A549 (cell line): ENCODE measurements around the gene TGFBRAP1. TPM values are rescaled to one million over a fixed set of nuclear protein-coding genes. Genes with fewer than 3 reads are reported as not detected.

ENCODE experiments used
- ATAC-seq, 2 experiments: fragments of 200-7000 bp in 1 of 2; fragments of >200 bp in 1 of 2; cut with Nextera tagmentation in 1 of 2; cut with Tn5 transposase in 1 of 2; 3 replicates each; pipeline versions ENCODE4 v1.8.0 to v1.9.1; 2018 to 2020; ENCODE audit warnings: mild to moderate bottlenecking in 1 of 2, moderate library complexity in 1 of 2
- CTCF ChIA-PET: fragments of 300-600 bp; sonication (Branson Sonifier 250); formaldehyde crosslinking; extraction: SDS; loops from one replicate; lab custom pipeline; 2021; ENCODE audit warnings: antibody characterized with exemption, inconsistent platforms; lab: Yijun Ruan, JAX
- POLR2A ChIA-PET: fragments of 350-600 bp; formaldehyde crosslinking; extraction: SDS; loops from one replicate; lab custom pipeline; 2021; ENCODE audit warnings: antibody characterized with exemption, inconsistent platforms; lab: Yijun Ruan, JAX
- DNase-seq, 2 experiments: peaks; one replicate each; pipeline versions ENCODE4 v3.0.0 to v3.0.0-alpha.2; 2011 to 2016; ENCODE audit warnings: low read depth in 1 of 2, low spot score in 1 of 2
- FAIRE-seq: peaks from 2 replicates; lab custom pipeline; 2011; peaks lifted over from hg19 to GRCh38; lab: Jason Lieb, UNC
- H3K27ac ChIP-seq, 2 experiments: fragments of >200 bp; sonication (Bioruptor Twin); formaldehyde crosslinking; 3 replicates each; pipeline ENCODE4 v1.5.1; 2016 to 2017
- H3K4me1 ChIP-seq: fragments of >200 bp; sonication (Bioruptor Twin); formaldehyde crosslinking; 3 replicates; pipeline ENCODE4 v1.6.1; 2016
- H3K4me2 ChIP-seq: fragments of >200 bp; sonication (Bioruptor Twin); formaldehyde crosslinking; 3 replicates; pipeline ENCODE4 v1.6.1; 2016
- H3K4me3 ChIP-seq: fragments of >200 bp; sonication (Bioruptor Twin); formaldehyde crosslinking; 3 replicates; pipeline ENCODE4 v1.5.1; 2016
- H3K9me3 ChIP-seq: fragments of >200 bp; sonication (Bioruptor Twin); formaldehyde crosslinking; 3 replicates; pipeline ENCODE4 v1.6.1; 2016
- CBX2 ChIP-seq: fragments of 200-600 bp; sonication (generic); IDR thresholded peaks from 2 replicates; pipeline ENCODE4 v1.6.1; 2016; ENCODE audit warnings: low read depth, mild to moderate bottlenecking, borderline replicate concordance
- EHF ChIP-seq: fragments of 250-450 bp; sonication (Bioruptor Pico); IDR thresholded peaks from 2 replicates; pipeline ENCODE4 v1.5.0; 2020; ENCODE audit warnings: mild to moderate bottlenecking
- ELK1 ChIP-seq: fragments of 150-350 bp; IDR thresholded peaks from 2 replicates; pipeline ENCODE4 v1.6.1; 2014; ENCODE audit warnings: low read depth, mild to moderate bottlenecking, low read length
- FOSB ChIP-seq: fragments of 250-450 bp; sonication (Bioruptor Pico); IDR thresholded peaks from 2 replicates; pipeline ENCODE4 v1.5.0; 2020; ENCODE audit warnings: mild to moderate bottlenecking, moderate library complexity
- GATA3 ChIP-seq: IDR thresholded peaks from 2 replicates; pipeline ENCODE4 v1.6.1; 2012; ENCODE audit warnings: borderline replicate concordance
- HES2 ChIP-seq: fragments of >200 bp; sonication (Bioruptor Twin); formaldehyde crosslinking; IDR thresholded peaks from 2 replicates; pipeline ENCODE4 v1.6.1; 2016
- HMGXB4 ChIP-seq: fragments of 250-450 bp; sonication (Bioruptor Pico); IDR thresholded peaks from 2 replicates; pipeline ENCODE4 v1.5.0; 2021; ENCODE audit warnings: mild to moderate bottlenecking, moderate library complexity, borderline replicate concordance
- HOXA7 ChIP-seq: fragments of 250-450 bp; sonication (Bioruptor Pico); IDR thresholded peaks from 2 replicates; pipeline ENCODE4 v1.5.0; 2020; ENCODE audit warnings: mild to moderate bottlenecking, moderate library complexity
- HOXB13 ChIP-seq: fragments of 250-450 bp; sonication (Bioruptor Pico); IDR thresholded peaks from 2 replicates; pipeline ENCODE4 v1.5.0; 2020; ENCODE audit warnings: low read depth, mild to moderate bottlenecking, moderate library complexity
- JUNB ChIP-seq: fragments of >200 bp; sonication (Bioruptor Twin); formaldehyde crosslinking; IDR thresholded peaks from 2 replicates; pipeline ENCODE4 v1.6.1; 2016
- KDM5A ChIP-seq: fragments of 200-600 bp; sonication (generic); IDR thresholded peaks from 2 replicates; pipeline ENCODE4 v1.6.1; 2016; ENCODE audit warnings: antibody characterized with exemption, mild to moderate bottlenecking
- MAX ChIP-seq: IDR thresholded peaks from 2 replicates; pipeline ENCODE4 v1.6.1; 2012
- PHF8 ChIP-seq: fragments of 200-600 bp; sonication (generic); IDR thresholded peaks from 2 replicates; pipeline ENCODE4 v1.6.1; 2016; ENCODE audit warnings: low read depth, mild to moderate bottlenecking, antibody characterized with exemption, moderate library complexity, borderline replicate concordance
- POLR2AphosphoS2 ChIP-seq: conservative IDR thresholded peaks from 2 replicates; pipeline ENCODE4 v1.6.1; 2012; ENCODE audit warnings: low read length, improper control_type of control experiment, inconsistent platforms
- RAD21 ChIP-seq, 2 experiments: fragments of >200 bp in 1 of 2; sonication (Bioruptor Twin) in 1 of 2; formaldehyde crosslinking in 1 of 2; IDR thresholded peaks in 1 of 2; conservative IDR thresholded peaks in 1 of 2; 2 replicates in 1 of 2; 3 replicates in 1 of 2; pipeline ENCODE4 v1.6.1; 2012 to 2018; ENCODE audit warnings: inconsistent platforms in 1 of 2
- RNF2 ChIP-seq: fragments of 200-600 bp; sonication (generic); IDR thresholded peaks from 2 replicates; pipeline ENCODE4 v1.6.1; 2016; ENCODE audit warnings: low read depth, mild to moderate bottlenecking, antibody characterized with exemption, moderate library complexity, borderline replicate concordance
- TP53 ChIP-seq: fragments of 250-450 bp; sonication (Bioruptor Pico); IDR thresholded peaks from 2 replicates; pipeline ENCODE4 v1.5.0; 2021; ENCODE audit warnings: mild to moderate bottlenecking, moderate library complexity
- WGBS: methylation state at CpG from one replicate; pipeline ENCODE4 v1.1.6; 2017; ENCODE audit errors: missing lambda C conversion rate; 5-methylcytosine and 5-hydroxymethylcytosine counted together
- polyA plus RNA-seq, 4 experiments: library from polyadenylated mRNA; depleted of rRNA in 3 of 4; stranded (reverse); fragments of >200 nt; fragmentation: RNase III in 1 of 4; extraction: RNeasy Plus Mini Kit Qiagen cat#74134 plus additional on column Dnase treatment in 1 of 4; gene quantifications; 2 replicates in 3 of 4; 3 replicates in 1 of 4; pipeline ENCODE4 v1.2.3, GENCODE V29; 2011 to 2017

The TGFBRAP1 gene
- polyA plus RNA-seq, 2 of the 4 experiments (the other 2 are of a cell fraction) = 9.0 to 13.7 TPM

GRCh38 chr2:105291981-105292380 lies 37.6 kb downstream of the TGFBRAP1 start:
- WGBS = 90% methylated on average over 2 of the region's 2 CpGs
- no peak for ATAC-seq
- Histone ChIP-seq H3K9me3 (no peaks in the 10 kb centered on the region), H3K4me1 (no peaks in the 10 kb centered on the region), H3K27ac (no peak overlapping the region), H3K4me2 (no peak overlapping the region), H3K4me3 (no peak overlapping the region)
- TF ChIP-seq KDM5A (no peak), PHF8 (no peak), HOXA7 (CRISPR knock-in tag) (no peak), ELK1 (no peak), HES2 (no peak), RNF2 (no peak), FOSB (no peak)
- ChIA-PET CTCF (no interaction called here), POLR2A (no interaction called here)
- no peak for DNase-seq
- FAIRE-seq = no peak

GRCh38 chr2:105290981-105291660 lies 38.4 kb downstream of the TGFBRAP1 start:
- 90% methylated on average over 6 of the region's 6 CpGs for WGBS
- TF ChIP-seq RAD21 (conservative IDR thresholded peaks at IDR 0.05 in 1 of 2, IDR thresholded peaks at IDR 0.05 in 1 of 2) (no peak), HOXB13 (CRISPR knock-in tag) (no peak), POLR2AphosphoS2 (no peak)
- TF ChIP-seq, all 56 proteins: peak for 0
- H3K9me3 ChIP-seq = no peaks in the 10 kb centered on the region
- ATAC-seq (no peak), DNase-seq (no peak), FAIRE-seq (no peak)
- no peak overlapping the region for H3K4me3 ChIP-seq
- ChIA-PET CTCF (no interaction called here), POLR2A (no interaction called here)
- H3K27ac ChIP-seq = no peak overlapping the region
- no peak overlapping the region for H3K4me2 ChIP-seq
- no peaks in the 10 kb centered on the region for H3K4me1 ChIP-seq

- no peak for FAIRE-seq
- no peak overlapping the region for H3K4me2 ChIP-seq
- TF ChIP-seq JUNB (no peak), HMGXB4 (CRISPR knock-in tag) (no peak), HES2 (no peak), RNF2 (no peak), TP53 (CRISPR knock-in tag) (no peak), MAX (no peak), EHF (CRISPR knock-in tag) (no peak), GATA3 (no peak), CBX2 (no peak)
- TF ChIP-seq, all 56 proteins: peak for 0
- H3K4me3 ChIP-seq = no peak overlapping the region
- H3K9me3 ChIP-seq = no peaks in the 10 kb centered on the region
- DNase-seq = no peak
- no peak overlapping the region for H3K27ac ChIP-seq
- ChIA-PET POLR2A (no interaction called here), CTCF (interaction anchor here (0.6 to 1.7 kb wide), 9 partner anchors 9 to 256 kb away, joined by 3 to 7 read pairs (median 4); no protein-coding TSS in a partner anchor)
- 95% methylated on average over 7 of the region's 7 CpGs for WGBS
- H3K4me1 ChIP-seq = no peaks in the 10 kb centered on the region
- ATAC-seq = no peak
Observed at GRCh38 chr2:105288133-105288532, 41.4 kb downstream of the TGFBRAP1 start.
